Measurements from ENCODE around the gene MCM9.
A peak's percentile ranks its signal among the peaks of the same experiment; 100 is the strongest.

The MCM9 gene

DNA sequence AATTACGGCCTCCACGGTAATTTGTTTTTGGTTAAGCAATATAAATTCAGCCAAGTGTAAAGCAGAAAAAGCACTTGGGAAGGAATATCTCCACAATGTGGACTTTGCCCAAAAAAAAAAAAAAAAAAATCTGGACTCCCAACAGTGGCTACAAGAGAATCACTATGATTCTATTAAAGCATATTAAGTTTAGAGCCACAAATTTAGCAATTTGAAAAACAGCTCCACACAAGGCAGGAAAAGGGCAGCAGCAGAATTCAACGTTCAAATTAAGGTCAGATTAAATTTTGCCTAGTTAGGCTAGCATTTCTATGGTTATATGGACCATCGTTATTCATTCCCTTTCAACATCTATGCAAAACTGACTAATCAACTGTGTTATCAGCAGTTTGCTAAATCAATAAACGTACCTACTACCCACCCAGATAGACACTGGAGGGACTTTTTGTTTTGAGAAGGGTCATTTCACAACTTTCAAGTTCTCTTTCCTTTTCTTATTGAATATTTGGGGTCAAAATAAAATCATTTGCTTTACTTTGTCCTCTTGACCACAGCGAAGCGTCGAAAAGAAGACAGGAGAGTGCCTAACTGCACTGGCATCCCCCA, 1.0 kb downstream of the MCM9 start:
- H3K4me3 ChIP-seq (ENCODE audit: low read depth, low read length) = peak overlapping the region; percentile 30

DNA sequence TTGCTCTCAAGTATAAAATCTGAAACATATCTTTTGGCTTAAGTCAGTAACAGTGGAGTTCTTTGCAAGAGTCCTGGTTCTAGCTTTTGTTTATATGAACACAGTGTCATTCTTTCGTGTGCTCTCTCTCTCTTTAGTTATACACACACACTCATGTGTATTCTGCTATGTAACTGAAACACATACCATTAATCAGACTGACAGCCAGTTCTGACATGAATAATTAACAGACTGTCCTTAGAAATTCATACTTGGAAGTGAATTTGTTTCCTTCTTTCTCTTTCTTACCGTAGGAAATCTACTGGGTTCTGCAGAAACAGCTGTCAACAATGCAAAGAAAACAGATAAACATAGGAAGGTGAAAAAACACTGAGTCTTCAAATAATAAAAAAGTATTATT, 2.5 kb downstream of the MCM9 start:
- no peak overlapping the region for H3K4me3 ChIP-seq (ENCODE audit: low read depth, low read length)

DNA sequence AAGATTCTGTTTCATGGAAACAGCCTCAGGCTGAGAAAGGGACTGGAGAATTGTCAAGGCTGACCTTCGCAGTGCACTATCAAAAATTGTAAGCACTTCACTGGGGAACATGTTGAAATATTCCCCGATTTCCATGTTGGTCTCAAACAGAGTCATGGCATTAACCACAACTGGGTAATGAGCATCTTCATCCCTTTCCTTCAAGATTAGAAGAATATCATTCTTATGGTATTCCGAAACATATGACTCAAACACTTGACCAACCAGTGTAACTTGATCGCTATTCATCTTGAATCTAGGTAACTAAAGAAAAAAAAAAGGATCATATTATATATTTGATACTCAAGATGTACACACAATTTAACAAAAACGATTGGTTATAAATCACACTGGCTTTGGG, 3.5 kb downstream of the MCM9 start:
- no peak overlapping the region for H3K4me3 ChIP-seq (ENCODE audit: low read depth, low read length)

DNA sequence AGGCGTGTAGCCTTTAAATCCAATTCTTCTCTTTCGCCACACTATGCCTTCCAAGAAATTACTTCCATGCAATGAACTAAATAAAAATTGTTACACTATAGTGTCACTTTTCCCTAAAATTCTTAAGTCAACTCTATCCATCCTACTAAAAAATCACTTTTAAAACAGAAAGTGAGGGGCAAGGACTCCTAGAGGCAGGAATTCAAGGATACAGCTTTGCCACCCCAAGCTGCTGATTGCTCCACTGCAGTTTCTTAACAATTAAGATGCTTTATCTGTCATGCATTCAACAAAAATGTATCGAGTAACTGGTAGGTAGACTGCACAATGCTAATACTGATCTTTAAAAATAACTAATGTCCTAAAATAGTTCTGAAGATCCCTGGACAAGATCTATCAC, 4.3 kb downstream of the MCM9 start:
- H3K4me3 ChIP-seq (ENCODE audit: low read depth, low read length) = no peak overlapping the region

DNA sequence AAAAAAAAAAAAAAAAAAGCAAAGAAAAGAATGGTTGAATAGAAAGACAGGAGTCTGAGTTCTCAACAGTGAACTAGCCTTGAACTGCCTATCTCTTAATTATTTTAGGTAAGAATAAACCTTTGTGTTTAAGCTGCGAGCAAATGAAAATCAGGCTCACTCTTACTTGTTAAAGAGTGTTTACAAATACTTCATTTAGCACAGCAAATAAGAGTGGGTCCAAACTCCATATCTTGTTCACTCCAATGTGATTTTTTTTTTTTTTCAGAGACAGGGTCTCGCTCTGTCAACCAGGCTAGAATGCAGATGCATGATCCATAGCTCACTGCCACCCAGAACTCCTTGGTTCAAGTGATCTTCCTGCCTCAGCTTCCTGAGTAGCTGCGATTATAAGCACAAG, 11.9 kb downstream of the MCM9 start:
- no peak overlapping the region for H3K4me3 ChIP-seq (ENCODE audit: low read depth, low read length)

DNA sequence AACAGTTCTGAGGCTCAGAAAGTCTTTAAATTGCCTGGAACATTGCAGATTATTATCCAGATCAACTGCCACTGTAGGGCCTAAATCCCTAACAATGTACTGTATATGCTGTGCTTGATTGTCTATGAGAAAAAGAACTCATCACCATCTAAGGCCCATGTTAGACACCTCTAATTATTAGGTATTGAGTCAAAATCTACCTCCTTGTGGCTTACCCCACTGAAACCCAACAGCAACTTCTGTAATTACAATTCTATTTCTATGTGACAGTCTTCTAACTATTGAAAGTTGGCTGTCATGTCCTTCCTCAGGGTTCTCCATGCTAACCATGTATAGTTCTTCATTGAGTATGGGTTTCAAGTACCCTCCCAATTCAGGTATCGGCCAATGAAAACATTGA, 13.9 kb downstream of the MCM9 start:
- H3K4me3 ChIP-seq (ENCODE audit: low read depth, low read length) = no peak overlapping the region

DNA sequence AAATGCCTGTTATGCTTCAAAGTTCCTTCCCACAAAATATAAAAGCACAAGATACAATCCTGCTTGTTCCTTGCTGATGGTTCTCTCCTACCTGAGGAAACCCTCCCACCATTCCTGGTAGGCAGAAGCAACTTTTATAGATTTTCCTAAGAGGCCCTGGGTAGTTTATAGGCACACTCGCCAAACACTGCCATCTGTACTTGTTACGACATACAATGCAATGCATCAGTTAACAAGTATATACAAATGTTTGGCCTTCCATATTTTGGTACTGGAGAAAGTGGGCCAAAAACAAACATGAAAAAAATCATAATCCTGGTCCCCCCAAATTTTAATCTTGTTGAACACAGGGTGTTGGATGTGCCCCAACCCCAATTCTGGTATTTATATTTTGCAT, 16.6 kb downstream of the MCM9 start:
- H3K4me3 ChIP-seq (ENCODE audit: low read depth, low read length) = no peak overlapping the region

DNA sequence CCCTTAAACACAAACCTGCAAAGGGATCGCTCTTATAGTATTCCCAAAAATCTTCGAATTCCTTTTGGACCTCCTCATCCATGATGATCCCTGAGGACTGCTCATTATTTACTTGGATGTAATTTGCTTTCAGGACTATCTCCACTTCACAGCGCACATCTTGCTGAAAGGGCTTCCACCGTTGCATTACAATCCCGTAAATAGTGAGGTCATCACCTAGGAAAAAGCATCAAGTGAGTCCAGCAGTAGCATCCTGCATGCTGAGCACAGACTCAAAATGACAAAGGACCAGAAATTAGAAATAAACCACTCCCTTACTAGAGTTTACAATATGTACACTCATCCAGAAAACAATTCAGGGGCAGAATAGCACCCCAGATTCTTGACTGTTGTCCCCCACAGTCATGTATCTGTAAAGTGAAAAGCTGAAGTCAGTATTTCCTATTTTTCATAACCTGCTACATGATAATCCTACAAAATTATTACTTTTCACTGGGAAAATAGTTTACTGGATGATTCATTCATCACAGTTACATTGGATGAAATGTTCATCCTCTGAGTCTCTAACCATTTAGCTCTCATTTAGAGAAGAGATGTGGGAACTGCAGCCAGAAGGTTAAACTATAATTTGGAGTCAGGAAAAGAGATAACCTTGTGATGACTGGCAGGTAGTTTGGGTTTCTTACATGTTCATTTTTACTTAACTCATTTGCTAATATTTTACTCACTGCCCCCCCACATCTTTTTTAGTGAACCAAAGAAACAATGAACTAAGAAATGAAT, 17.2 kb downstream of the MCM9 start:
- H3K4me3 ChIP-seq (ENCODE audit: low read depth, low read length) = no peak overlapping the region

DNA sequence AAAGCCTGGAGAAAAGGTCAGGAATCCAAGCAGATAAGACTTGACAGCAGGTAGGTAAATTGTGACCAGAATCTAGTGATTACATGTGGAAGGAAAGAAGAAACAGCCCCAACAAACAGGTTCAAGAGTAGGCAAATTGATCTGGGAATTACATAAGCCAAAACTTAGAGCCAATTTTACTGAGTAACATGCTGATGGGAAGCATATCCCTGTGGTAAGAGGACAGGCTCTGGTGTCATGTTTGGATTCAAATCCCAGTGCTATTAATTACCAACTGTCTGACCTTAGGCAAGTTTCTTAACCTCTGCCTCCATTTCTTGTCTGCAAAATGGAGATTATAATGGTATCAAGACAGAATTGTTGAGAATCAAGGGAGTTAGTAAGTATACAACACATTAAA, 20.4 kb downstream of the MCM9 start:
- H3K4me3 ChIP-seq (ENCODE audit: low read depth, low read length) = no peak overlapping the region

DNA sequence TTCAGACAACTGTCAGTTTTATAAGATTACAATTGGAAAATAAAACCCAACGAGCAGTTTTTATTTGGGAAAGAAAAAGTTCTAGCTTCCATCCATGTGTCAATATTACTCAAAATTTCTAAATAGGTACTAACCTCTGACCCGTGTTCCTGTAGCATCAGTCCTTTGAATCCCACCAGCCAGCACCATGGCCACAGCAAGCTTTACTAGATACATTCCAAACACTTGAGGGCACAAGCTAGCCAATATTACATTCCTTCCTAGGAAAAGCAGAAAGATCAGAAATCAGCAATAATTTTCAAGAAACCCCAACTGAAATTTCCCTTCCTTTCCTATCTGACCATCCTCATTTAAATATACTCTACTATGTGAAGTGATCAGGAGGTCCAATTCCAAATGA, 21.8 kb downstream of the MCM9 start:
- no peak overlapping the region for H3K4me3 ChIP-seq (ENCODE audit: low read depth, low read length)

DNA sequence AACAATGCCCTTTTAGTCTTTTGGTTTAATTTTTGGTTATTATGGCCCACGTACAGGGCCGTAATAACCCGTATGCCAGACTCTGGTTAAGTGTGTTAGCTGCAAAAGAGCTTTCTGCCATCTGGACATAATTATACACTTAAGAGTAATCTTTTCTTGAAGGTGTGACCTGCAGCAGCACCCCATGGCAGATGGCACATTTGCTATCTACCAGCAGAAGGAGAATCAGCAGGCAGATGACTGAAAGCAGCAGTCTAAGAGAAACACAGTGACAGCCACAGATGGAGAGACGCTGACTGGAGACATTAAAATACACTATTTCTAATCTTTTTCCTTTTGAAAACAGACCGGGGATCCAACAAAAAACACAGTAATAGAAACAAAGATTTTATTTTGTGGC, 22.3 kb downstream of the MCM9 start:
- H3K4me3 ChIP-seq (ENCODE audit: low read depth, low read length) = no peak overlapping the region

DNA sequence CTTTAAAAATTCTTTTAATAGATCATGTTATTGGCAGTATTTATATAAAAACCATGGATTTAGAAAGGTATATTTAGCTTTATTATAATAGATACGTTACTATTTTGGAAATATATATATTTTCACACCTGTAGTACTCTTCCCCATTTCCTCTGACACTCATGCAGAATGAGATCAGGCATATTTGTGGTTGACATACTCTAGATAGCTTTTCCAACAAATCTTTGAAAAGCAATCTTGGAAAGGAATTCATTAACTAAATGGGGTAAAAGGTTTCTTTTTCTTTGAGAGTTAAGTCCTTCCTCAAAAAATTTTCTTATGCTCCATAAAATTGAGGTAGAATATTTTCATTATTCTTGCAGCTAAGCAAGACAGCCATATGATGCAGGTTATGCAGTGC, 26.5 kb downstream of the MCM9 start:
- H3K4me3 ChIP-seq (ENCODE audit: low read depth, low read length) = no peak overlapping the region

DNA sequence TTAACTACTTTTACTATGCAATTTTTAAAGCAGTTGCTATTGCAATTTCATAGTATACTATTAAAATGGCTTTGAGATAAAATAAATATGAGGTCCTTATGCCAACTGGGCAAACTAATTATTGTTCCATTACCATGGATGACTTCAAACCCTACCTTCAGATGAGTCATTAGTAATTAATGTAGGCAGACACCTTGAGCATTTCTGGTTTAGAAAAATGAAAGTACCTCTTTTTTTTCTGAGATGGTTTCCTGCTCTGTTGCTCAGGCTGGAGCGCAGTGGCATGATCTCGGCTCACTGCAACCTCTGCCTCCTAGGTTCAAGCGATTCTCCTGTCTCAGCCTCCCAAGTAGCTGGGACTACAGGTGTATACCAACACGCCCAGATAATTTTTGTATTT, 29.1 kb downstream of the MCM9 start:
- no peak overlapping the region for H3K4me3 ChIP-seq (ENCODE audit: low read depth, low read length)

DNA sequence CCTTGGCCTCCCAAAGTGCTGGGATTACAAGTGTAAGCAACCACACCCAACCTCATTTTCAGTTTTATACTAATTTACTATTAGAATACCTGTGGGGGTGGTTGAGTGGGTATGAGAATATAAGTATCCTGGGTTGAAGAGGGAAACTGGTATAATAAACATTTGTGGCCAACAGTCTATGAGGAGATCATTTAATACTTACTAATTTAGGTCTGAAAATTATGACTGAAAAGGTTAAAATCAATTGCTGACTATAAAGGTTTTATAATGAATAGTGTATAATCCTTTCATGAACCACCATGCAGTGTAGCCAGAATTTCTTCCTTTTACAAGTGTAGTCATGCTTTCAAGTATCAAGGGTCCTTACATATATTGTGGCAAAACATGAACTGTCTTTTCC, 29.9 kb downstream of the MCM9 start:
- H3K4me3 ChIP-seq (ENCODE audit: low read depth, low read length) = no peak overlapping the region

DNA sequence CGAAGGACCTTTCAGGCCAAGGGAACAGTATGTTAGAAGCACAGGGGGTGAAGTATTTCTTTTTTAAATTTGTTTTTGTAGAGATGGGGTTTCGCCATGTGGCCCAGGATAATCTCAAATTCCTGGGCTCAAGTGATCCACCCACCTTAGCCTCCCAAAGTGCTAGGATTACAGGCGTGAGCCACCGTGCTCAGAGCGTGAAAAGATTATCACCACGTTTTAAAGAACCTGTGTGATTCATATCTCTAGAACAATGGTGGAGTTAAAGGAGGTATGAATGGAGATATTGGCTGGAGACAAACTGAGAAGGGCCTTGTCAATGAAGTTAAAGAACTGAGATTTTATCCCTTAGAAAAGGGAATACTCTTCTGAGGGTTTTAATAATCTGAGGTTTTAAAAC, 31.3 kb downstream of the MCM9 start:
- H3K4me3 ChIP-seq (ENCODE audit: low read depth, low read length) = no peak overlapping the region

DNA sequence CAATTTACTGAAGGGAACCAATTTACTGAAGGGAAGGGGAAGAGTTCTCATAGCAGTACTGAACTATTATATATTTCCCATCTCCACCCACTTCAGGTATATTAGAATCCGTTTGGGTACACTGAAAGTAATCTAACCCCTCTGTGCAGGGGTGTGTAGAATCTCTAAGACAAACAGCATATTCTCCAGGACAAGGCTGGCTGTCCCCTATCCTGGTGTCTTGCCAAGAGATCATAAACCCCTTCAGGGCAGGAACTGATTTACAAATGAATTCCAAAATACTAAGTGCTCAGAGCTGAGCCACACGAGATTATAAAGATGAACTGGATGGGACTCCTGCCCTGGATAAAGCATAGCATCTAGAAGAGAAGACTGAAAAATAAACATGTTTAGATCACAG, 31.8 kb downstream of the MCM9 start:
- no peak overlapping the region for H3K4me3 ChIP-seq (ENCODE audit: low read depth, low read length)

DNA sequence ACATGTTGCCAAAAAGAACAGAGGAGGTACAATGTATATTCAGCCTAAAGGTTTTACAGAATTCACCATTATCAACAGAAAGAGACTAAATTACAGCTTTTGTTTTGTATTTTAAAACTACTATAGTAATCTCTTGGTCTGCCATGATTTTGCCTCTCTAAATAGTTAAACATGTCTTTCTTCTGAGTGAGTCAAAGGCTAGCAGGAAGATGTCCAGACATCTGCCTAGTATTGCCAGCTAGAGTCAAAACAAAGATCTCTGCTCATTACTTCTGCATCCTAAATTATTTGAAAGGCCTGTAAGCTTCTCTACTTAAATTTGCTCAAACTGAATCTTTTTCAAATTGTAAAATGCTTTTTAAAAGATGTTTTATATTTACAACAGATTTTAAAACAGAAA, 32.2 kb downstream of the MCM9 start:
- H3K4me3 ChIP-seq (ENCODE audit: low read depth, low read length) = no peak overlapping the region

DNA sequence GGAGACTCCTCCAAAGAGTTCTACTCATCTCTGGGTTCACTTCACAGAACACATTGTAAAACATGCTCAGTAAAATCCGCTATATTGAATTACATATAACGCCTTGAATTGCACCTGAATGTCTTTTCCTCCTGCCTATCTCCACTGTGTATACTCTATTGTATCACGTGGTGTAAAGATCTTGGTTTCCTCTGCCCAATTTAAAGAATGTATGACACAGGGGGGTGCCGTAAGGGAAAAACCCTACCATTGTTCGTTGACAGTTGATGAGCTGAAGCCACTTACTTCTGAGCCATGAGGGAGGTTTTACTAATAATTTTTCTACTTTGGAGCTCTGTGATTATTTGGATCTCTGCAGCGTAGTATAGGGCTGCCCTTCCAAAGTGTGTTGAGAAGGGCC, 35.0 kb downstream of the MCM9 start:
- H3K4me3 ChIP-seq (ENCODE audit: low read depth, low read length) = no peak overlapping the region

DNA sequence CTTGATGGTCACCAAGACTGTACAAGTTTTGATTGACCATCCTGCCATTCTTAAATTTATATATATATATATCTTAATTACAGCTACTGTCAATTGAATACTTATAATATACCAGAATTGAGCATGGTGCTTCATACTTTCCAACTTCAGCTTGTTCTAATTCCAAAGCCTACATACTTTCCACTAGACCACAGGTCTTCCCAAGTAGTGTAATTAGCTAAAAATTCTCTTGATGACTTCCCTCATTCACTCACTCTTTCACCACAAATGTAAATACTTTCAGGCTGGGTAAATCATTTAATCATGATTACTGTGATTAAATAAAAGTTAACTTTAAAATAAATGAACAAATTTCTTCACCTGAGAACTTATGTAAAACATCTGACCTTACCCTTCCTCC, 37.6 kb downstream of the MCM9 start:
- H3K4me3 ChIP-seq (ENCODE audit: low read depth, low read length) = no peak overlapping the region

DNA sequence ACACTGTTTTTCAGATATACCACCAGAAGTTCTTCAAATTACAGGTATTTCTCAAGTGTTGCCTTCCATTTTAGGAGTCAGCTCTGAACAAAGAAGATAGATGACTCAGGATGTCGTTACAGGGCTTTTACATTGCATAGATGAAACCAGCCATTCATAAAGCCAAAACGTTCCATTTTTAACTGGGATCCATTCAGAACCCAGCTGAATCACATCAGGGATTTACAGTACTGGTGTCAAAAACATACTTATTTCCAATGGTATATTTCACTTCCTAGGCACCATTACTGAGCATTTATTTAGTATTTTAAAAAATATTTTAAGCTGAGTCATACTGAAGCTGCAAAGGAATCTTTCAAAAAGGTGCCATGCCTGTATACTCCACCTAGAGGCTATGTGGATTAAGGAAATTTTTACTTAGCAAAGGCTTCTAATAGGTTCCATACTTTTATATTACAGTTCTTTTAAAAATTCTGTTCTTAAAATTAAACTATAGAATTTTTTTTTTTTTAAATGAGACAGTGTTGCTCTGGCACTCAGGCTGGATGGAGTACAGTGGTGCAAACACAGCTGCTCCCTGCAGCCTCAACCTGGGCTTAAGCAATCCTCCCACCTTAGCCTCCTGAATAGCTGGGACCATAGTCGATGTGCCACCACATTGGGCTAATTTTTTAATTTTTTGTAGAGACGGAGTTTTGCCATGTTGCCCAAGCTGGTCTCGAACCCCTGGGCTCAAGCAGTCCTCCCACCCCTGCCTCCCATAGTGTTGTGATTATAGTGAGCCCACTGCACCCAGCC, 38.4 kb downstream of the MCM9 start:
- no peak overlapping the region for H3K4me3 ChIP-seq (ENCODE audit: low read depth, low read length)

DNA sequence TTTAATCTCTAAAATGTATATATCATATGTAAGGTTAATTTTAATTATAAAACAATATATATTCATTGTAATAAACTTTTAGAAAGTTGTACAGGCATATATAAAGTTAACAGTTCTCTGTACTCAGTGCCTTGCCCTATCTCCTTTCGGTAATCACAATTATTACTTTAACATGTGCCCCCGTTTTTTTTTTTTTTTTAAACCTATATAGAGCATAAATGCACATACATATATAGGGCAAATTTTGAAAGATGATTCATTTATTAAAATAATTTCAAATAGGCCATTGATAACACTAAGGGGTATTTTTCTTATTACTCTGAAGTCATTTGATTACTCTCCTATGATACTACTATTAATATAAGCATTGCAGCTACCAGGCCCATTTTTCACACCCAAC, 39.1 kb downstream of the MCM9 start:
- peak overlapping the region; percentile 91 for H3K4me3 ChIP-seq (ENCODE audit: low read depth, low read length)

DNA sequence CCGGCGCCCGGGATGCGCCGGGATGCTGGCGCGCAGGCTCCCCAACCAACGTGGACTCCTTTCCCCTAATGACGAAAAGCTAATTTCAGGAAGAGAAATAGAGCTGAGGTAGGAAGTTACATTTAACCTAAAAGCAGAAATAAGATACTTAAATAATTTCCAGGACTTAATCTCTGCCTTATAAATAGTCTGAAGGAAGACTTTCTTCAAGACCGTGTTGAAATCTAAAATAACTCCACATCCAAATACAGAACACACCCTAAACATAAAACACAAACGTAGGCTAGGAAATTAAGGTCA, 39.7 kb downstream of the MCM9 start:
- peak overlapping the region; percentile 91 for H3K4me3 ChIP-seq (ENCODE audit: low read depth, low read length)
